ENCODE results near the gene TXNDC2. TPM values are rescaled to one million over a fixed set of nuclear protein-coding genes. Genes with fewer than 3 reads are reported as not detected.

TXNDC2 gene
- total and polyA plus RNA-seq, 2 of the 4 experiments (the other 2 are of a cell fraction): 0.18 TPM; not detected in 1

GRCh38 chr18:9900699-9901098 lies 14.9 kb downstream of the TXNDC2 start:
- H4K20me1 ChIP-seq (ENCODE audit: insufficient read depth, low read length): no peaks in the 10 kb centered on the region
- H3K9ac ChIP-seq (ENCODE audit: low read depth, low read length): no peak overlapping the region
- H3K4me2 ChIP-seq (ENCODE audit: low read depth, low read length): no peak overlapping the region
- TF ChIP-seq RAD21 (IDR thresholded peaks at IDR 0.05; ENCODE audit: low read length): no peak
- TF ChIP-seq CTCF (conservative IDR thresholded peaks at IDR 0.05; ENCODE audit: low read depth, low read length): no peak
- TF ChIP-seq FOS (IDR thresholded peaks at IDR 0.05; ENCODE audit: low read depth, low read length): no peak
- TF ChIP-seq NFE2L2 (IDR thresholded peaks at IDR 0.05; ENCODE audit: low read depth, low read length): no peak
- no peak overlapping the region for H2AK9ac ChIP-seq (replicated peaks; ENCODE audit: low read depth, low read length, poor library complexity)
- H3K18ac ChIP-seq (ENCODE audit: low read depth, low read length): no peak overlapping the region
- no peaks in the 10 kb centered on the region; the same call in 1 of the 2 replicates for H3K9me1 ChIP-seq (ENCODE audit: insufficient read depth, low read length)
- no peaks in the 10 kb centered on the region for H3K9me3 ChIP-seq (ENCODE audit: control insufficient read depth, insufficient read depth, low read length)
- no peak overlapping the region for H4K91ac ChIP-seq (ENCODE audit: insufficient read depth, low read depth, low read length)
- H3K14ac ChIP-seq (replicated peaks; ENCODE audit: low read depth, low read length): no peak overlapping the region
- dilution Hi-C loops (cut with HindIII; ENCODE audit: low sequenced_read_pairs, unreplicated experiment) (no loop called here), in situ Hi-C loops (cut with MboI; ENCODE audit: low sequenced_read_pairs) (no loop called here), intact Hi-C loops (cut with micrococcal nuclease) (no loop called here)
- H3K27me3 ChIP-seq (ENCODE audit: control insufficient read depth, insufficient read depth, low read length): no peaks in the 10 kb centered on the region
- H3K4ac ChIP-seq (ENCODE audit: low read depth, low read length): no peak overlapping the region
- WGBS, 2 experiments (ENCODE audit: extremely low coverage in 2 of 2, insufficient read length in 1 of 2): 90% methylated on average over 3 of the region's 7 CpGs; no CpG with 5 or more reads in 1 of the 2 experiments
- H3K27ac ChIP-seq (ENCODE audit: insufficient read depth, low read length): no peak overlapping the region
- H2BK15ac ChIP-seq (ENCODE audit: low read depth, low read length): no peak overlapping the region
- ChIA-PET CTCF (no interaction called here), POLR2A (ENCODE audit: unreplicated experiment) (no interaction called here)
- no peaks in the 10 kb centered on the region for H3K4me1 ChIP-seq (ENCODE audit: control insufficient read depth, insufficient read depth, low read length)
- DNase-seq: no peak
- H3K79me1 ChIP-seq (ENCODE audit: low read depth in 1 of 2, low read length in 2 of 2): no peaks in the 10 kb centered on the region
- H2BK5ac ChIP-seq (ENCODE audit: low read depth, low read length, poor library complexity, severe bottlenecking): no peak overlapping the region
- no peak overlapping the region for H2BK120ac ChIP-seq (ENCODE audit: low read depth, low read length)
- no peak overlapping the region for H3K4me3 ChIP-seq (ENCODE audit: insufficient read depth, low read depth, low read length)
- H3K36me3 ChIP-seq (ENCODE audit: control insufficient read depth, insufficient read depth, low read length): no peaks in the 10 kb centered on the region
- no TSS peak for BruUV-seq (replicated peaks)
- H3K56ac ChIP-seq (ENCODE audit: extremely low read depth, insufficient read depth, low read length): no peak overlapping the region
- H3K23ac ChIP-seq (ENCODE audit: low read depth, low read length): no peak overlapping the region
- H4K5ac ChIP-seq (ENCODE audit: low read depth, low read length): no peak overlapping the region
- no peak overlapping the region for H2AK5ac ChIP-seq (ENCODE audit: low read depth, low read length)
- no peak overlapping the region for H2BK20ac ChIP-seq (ENCODE audit: low read depth, low read length)
- no peak for ATAC-seq (ENCODE audit: low read depth)
- peak overlapping the region; percentile 13 for H2AFZ ChIP-seq (replicated peaks; ENCODE audit: low read length, poor library complexity)
- H4K8ac ChIP-seq (ENCODE audit: low read depth in 2 of 2, low read length in 2 of 2): no peak overlapping the region
